Subcutaneous abdominal adipose tissue (tissue), 5 donors: ENCODE measurements around the gene SAMD10.
"Not testable (repeated sequence)": the region's sequence is repeated elsewhere in the genome, so short reads cannot be mapped to it uniquely, and the experiment has no call there.

Experiments used
- H3K27ac ChIP-seq: one replicate; pipeline ENCODE4 v1.7.0; 2013; ENCODE audit warnings: low read depth, mild to moderate bottlenecking, inconsistent platforms, low read length, moderate library complexity
- H3K27me3 ChIP-seq, 5 donors: one replicate each; pipeline ENCODE4 v1.7.0; 2013; ENCODE audit warnings: low read length in 5 of 5, inconsistent platforms in 1 of 5; ENCODE audit not compliant: control insufficient read depth in 5 of 5, insufficient read depth in 4 of 5
- H3K36me3 ChIP-seq, 5 donors: one replicate each; pipeline ENCODE4 v1.7.0; 2013; ENCODE audit warnings: low read length in 5 of 5; ENCODE audit not compliant: control insufficient read depth in 5 of 5, insufficient read depth in 5 of 5
- H3K4me1 ChIP-seq, 5 donors: one replicate each; pipeline ENCODE4 v1.7.0; 2013; ENCODE audit warnings: low read length in 5 of 5, mild to moderate bottlenecking in 3 of 5, moderate library complexity in 1 of 5; ENCODE audit not compliant: control insufficient read depth in 5 of 5, insufficient read depth in 5 of 5
- H3K4me3 ChIP-seq, 5 donors: one replicate each; pipeline ENCODE4 v1.7.0; 2013; ENCODE audit warnings: low read length in 5 of 5, low read depth in 1 of 5
- H3K9ac ChIP-seq, 5 donors: one replicate each; pipeline ENCODE4 v1.7.0; 2013; ENCODE audit warnings: low read length in 5 of 5, mild to moderate bottlenecking in 4 of 5, moderate library complexity in 3 of 5
- H3K9me3 ChIP-seq, 5 donors: one replicate each; pipeline ENCODE4 v1.7.0; 2013; ENCODE audit warnings: low read length in 5 of 5; ENCODE audit not compliant: control insufficient read depth in 5 of 5
- donor health status: healthy.
- donor health status: healthy.
- donor health status: healthy.
- donor health status: healthy.
- donor health status: healthy.

The SAMD10 gene

GRCh38 chr20:63963348-63963741 is 16.1 kb downstream of the SAMD10 start:
- Histone ChIP-seq H3K4me3 (no peak overlapping the region), H3K27me3 (no peaks in the 10 kb centered on the region), H3K9ac (no peak overlapping the region), H3K27ac (no peak overlapping the region), H3K36me3 (peaks cover 0 to 76% (median 63%) of the 10 kb centered on the region in 5 donors), H3K4me1 (peaks cover 0 to 18% (median 14%) of the 10 kb centered on the region in 5 donors), H3K9me3 (no peaks in the 10 kb centered on the region)

DNA sequence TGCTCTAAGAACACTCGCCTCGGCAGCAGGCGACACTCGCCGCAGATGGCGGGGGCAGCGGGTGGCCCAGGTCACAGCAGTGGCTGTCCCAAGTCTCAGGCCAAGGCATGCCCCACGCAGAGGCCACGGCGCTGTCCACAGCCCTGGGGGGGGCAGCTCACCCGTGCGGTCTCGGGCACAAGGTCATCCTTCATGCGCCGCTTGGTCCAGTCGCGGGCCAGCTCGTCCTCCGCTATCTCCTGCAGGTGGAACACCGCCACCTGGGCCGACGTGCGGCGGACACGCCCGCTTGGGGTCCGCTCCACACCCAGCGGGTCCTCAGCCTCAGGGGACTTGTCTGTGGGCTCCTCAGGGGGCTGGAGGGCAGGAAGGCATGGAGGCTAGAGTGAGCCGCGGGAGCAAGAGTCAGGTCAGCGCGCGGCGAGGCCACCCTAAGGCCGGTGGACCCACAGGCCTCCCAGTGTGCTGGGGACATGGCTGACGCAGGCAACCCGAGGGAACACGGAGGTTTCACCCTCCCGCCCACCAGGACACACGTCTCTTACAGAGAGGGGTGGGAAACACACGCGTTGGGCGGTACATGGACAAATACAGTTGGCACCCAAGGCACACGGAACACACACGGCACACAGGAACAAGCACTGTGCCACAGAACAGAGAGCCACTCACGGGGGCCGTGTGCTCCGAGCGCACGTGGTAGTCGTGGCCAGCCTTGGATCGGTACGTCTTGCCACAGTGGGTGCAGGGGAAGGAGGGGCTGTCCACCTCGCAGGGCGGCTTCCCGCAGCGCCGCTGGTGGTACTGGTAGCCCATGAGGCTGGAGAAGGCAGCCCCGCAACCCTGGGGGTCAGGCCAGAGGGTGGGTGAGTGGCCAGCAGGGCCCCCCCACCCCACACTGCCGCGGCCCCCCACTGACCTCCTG is 16.8 kb downstream of the SAMD10 start:
- Histone ChIP-seq H3K4me3 (no peak overlapping the region), H3K9ac (no peak overlapping the region), H3K36me3 (peaks cover 0 to 76% (median 63%) of the 10 kb centered on the region in 5 donors), H3K27me3 (no peaks in the 10 kb centered on the region), H3K27ac (no peak overlapping the region), H3K4me1 (peaks cover 0 to 19% (median 15%) of the 10 kb centered on the region in 5 donors), H3K9me3 (no peaks in the 10 kb centered on the region)

- Histone ChIP-seq H3K9ac (no peak overlapping the region), H3K4me3 (no peak overlapping the region), H3K27me3 (no peaks in the 10 kb centered on the region), H3K9me3 (no peaks in the 10 kb centered on the region), H3K27ac (no peak overlapping the region), H3K36me3 (peaks cover 0 to 67% (median 58%) of the 10 kb centered on the region in 5 donors), H3K4me1 (peaks cover 0 to 26% (median 23%) of the 10 kb centered on the region in 5 donors)
Measured at GRCh38 chr20:63961664-63962425, 17.6 kb downstream of the SAMD10 start.

DNA sequence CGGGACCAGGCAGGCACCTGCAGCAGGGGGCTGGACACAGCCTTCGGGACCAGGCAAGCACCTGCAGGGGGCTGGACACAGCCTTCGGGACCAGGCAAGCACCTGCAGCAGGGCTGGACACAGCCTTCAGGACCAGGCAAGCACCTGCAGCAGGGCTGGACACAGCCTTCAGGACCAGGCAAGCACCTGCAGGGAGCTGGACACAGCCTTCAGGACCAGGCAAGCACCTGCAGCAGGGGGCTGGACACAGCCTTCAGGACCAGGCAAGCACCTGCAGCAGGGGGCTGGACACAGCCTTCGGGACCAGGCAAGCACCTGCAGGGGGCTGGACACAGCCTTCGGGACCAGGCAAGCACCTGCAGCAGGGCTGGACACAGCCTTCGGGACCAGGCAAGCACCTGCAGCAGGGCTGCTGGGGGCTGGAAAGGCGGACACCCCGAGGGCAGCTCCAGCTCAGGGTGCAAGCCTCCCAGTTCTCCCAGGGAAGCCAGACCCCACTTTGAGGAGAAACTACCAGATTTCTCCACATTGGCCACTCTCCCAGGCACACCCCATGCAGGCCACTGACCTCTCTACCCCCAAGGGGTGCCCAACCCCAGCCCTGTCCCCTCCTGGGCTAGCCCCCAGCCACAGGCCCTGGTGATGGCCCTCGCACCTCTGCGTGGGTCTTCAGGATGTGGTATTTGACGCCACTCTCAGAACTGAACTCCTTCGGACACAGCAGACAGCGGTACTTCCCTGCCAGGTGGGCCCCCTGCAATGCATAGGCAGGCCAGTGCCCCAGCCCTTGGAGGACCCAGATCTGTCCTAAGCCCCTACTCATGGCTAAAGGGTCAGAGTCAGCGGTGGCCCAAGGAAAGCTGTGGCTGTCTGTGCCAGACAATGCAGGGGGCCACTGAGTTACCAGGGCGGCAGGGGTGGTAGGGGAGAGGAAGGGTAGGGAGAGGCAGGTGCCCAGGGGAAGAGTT is 18.5 kb downstream of the SAMD10 start:
- Histone ChIP-seq H3K36me3 (peaks cover 0 to 58% (median 50%) of the 10 kb centered on the region in 5 donors), H3K4me1 (peaks cover 0 to 30% (median 26%) of the 10 kb centered on the region in 5 donors)
- not testable (repeated sequence) for H3K4me3 ChIP-seq, H3K9me3 ChIP-seq, H3K27ac ChIP-seq, H3K27me3 ChIP-seq, H3K9ac ChIP-seq

DNA sequence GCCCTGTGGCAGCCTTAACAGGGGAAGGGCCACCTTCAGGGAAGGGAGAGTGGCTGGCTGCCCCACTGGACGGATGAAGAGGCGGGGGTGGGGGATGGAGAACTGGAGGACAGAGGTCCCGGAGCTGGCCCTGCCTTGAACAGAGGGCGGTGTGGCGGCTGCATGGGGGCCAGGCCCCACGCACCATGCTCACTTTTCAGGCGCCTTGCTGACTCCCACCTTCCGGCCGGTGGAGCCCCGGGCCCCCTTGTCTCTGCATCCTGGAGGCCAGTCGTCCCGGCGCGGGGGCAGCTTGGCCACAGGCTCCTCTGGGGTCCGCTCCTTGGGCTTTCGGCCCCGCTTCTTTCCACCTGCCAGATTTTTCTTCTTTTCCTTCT is 19.8 kb downstream of the SAMD10 start:
- H3K9ac ChIP-seq = no peak overlapping the region
- H3K27me3 ChIP-seq = no peaks in the 10 kb centered on the region
- H3K36me3 ChIP-seq = peaks cover 0 to 58% (median 49%) of the 10 kb centered on the region in 5 donors
- H3K9me3 ChIP-seq = no peaks in the 10 kb centered on the region
- H3K27ac ChIP-seq = no peak overlapping the region
- peaks cover under 1 to 42% (median 37%) of the 10 kb centered on the region in 5 donors for H3K4me1 ChIP-seq
- H3K4me3 ChIP-seq = no peak overlapping the region

GRCh38 chr20:63958964-63959698 is 20.3 kb downstream of the SAMD10 start:
- peak overlapping the region in 1 of 5 donors; percentile 48 for H3K9ac ChIP-seq
- H3K27ac ChIP-seq = no peak overlapping the region
- peaks cover 0 to 52% (median 45%) of the 10 kb centered on the region in 5 donors for H3K36me3 ChIP-seq
- H3K4me1 ChIP-seq = peaks cover 6 to 48% (median 42%) of the 10 kb centered on the region in 5 donors
- H3K9me3 ChIP-seq = no peaks in the 10 kb centered on the region
- no peaks in the 10 kb centered on the region for H3K27me3 ChIP-seq
- no peak overlapping the region for H3K4me3 ChIP-seq

DNA sequence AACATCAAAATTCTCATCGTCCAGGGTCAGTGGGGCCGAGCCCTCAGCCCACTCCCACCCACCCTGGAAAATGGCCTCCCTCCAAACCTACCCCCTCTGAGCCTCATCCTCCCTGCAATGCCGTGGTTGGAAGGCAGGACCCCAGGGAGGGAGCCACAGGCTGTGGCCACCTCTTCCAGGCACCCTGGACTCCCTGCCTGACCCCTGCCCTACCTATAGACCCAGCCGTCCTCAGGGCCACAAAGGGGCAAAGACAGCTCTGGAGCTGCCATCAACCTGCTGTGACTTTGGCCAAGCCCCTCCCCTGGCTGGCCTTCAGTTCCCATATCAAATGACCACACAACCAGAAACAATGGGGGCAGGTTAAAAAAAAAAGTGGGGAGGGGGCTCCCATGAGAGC is 21.0 kb downstream of the SAMD10 start:
- no peak overlapping the region for H3K27ac ChIP-seq
- no peak overlapping the region for H3K9ac ChIP-seq
- H3K4me1 ChIP-seq = peaks cover 11 to 54% (median 49%) of the 10 kb centered on the region in 5 donors
- H3K27me3 ChIP-seq = no peaks in the 10 kb centered on the region
- no peak overlapping the region for H3K4me3 ChIP-seq
- H3K9me3 ChIP-seq = no peaks in the 10 kb centered on the region
- H3K36me3 ChIP-seq = peaks cover 0 to 46% (median 38%) of the 10 kb centered on the region in 5 donors

DNA sequence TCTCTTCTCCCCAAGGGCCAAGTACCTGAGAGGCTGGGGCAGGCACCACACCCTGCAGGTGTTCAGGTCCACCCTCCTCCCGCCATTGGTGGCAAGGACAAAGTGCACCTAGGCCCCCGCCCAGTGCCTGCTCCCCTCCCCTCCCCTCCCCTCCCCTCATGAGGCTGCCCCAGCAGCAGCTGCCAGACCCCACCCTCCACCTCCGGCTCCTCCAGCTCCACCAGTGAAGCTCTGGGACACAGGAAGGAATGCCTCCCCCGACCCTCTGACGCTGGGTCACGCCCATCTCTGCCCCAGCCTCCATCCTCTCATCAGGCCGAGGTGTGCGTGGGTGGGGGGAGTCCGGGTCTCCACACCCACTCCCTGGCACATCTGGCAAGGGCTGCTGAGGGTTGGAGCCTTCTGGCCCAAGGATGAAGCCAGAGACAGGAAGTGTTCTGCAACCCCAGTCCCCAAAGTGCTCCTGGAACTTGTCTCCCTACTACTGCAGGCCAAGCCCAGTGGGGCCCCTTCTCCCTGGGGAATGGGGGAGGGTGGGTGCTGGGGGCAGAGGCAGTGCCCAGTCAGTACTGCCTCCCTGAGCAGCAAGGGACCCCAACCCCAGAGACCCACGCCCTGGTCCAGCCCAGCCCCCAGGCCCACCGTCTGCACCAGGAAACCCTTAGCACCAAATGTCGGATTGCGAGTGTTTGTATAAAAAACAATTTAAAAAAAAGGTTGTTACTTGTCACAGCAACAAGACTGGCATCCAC is 21.6 kb downstream of the SAMD10 start:
- Histone ChIP-seq H3K27ac (peak overlapping the region; percentile 74), H3K4me3 (peak overlapping the region in 1 of 5 donors; percentile 53), H3K9ac (peak overlapping the region in 2 of 5 donors; percentile 30 to 54), H3K36me3 (peaks cover 0 to 40% (median 32%) of the 10 kb centered on the region in 5 donors), H3K9me3 (no peaks in the 10 kb centered on the region), H3K27me3 (no peaks in the 10 kb centered on the region), H3K4me1 (peaks cover 11 to 55% (median 49%) of the 10 kb centered on the region in 5 donors)
